H1 (cell line): ENCODE measurements around the gene PTDSS2. TPM values are rescaled to one million over a fixed set of nuclear protein-coding genes. Genes with fewer than 3 reads are reported as not detected.

Experiments used
- CTCF ChIA-PET: fragments of 300-600 bp; sonication (Branson Sonifier 250); formaldehyde crosslinking; loops from one replicate; lab custom pipeline; 2021; ENCODE audit not compliant: partially characterized antibody; lab: Charles Lee
- POLR2A ChIA-PET: fragments of 300-600 bp; sonication (Branson Sonifier 250); formaldehyde crosslinking; loops from one replicate; lab custom pipeline; 2021; ENCODE audit warnings: inconsistent platforms; ENCODE audit not compliant: partially characterized antibody; lab: Charles Lee
- DNase-seq, 2 experiments: peaks; one replicate each; pipeline versions ENCODE4 v3.0.0 to v3.0.0-alpha.2; 2010 to 2022; ENCODE audit warnings: low spot score in 2 of 2, low read depth in 1 of 2, mixed read lengths in 1 of 2
- FAIRE-seq: peaks from 2 replicates; lab custom pipeline; 2011; peaks lifted over from hg19 to GRCh38; lab: Jason Lieb, UNC
- H2AFZ ChIP-seq: 2 replicates; pipeline ENCODE4 v1.8.1; 2012; ENCODE audit warnings: low read length, inconsistent platforms
- H2AK5ac ChIP-seq: 2 replicates; pipeline ENCODE4 v1.6.1; 2013; ENCODE audit warnings: low read depth, low read length
- H2BK120ac ChIP-seq: replicated peaks from 2 replicates; pipeline ENCODE3; 2013; ENCODE audit warnings: low read depth, low read length, inconsistent platforms
- H2BK12ac ChIP-seq: 2 replicates; pipeline ENCODE4 v1.6.1; 2013; ENCODE audit warnings: low read depth, low read length
- H2BK15ac ChIP-seq: 2 replicates; pipeline ENCODE4 v1.6.1; 2013; ENCODE audit warnings: low read length
- H2BK20ac ChIP-seq: 2 replicates; pipeline ENCODE4 v1.6.1; 2013; ENCODE audit warnings: low read length
- H2BK5ac ChIP-seq: 2 replicates; pipeline ENCODE4 v1.6.1; 2013; ENCODE audit warnings: low read depth, low read length
- H3K14ac ChIP-seq: 2 replicates; pipeline ENCODE4 v1.6.1; 2013; ENCODE audit warnings: inconsistent platforms; ENCODE audit not compliant: insufficient read length
- H3K18ac ChIP-seq: 2 replicates; pipeline ENCODE4 v1.6.1; 2013; ENCODE audit warnings: low read length; ENCODE audit errors: extremely low read depth
- H3K23ac ChIP-seq: 2 replicates; pipeline ENCODE4 v1.6.1; 2013; ENCODE audit warnings: inconsistent platforms; ENCODE audit not compliant: insufficient read length
- H3K23me2 ChIP-seq: 2 replicates; pipeline ENCODE4 v1.6.1; 2013; ENCODE audit warnings: low read depth, low read length
- H3K27ac ChIP-seq: 2 replicates; pipeline ENCODE4 v1.6.1; 2011; ENCODE audit warnings: low read depth, low read length, inconsistent platforms
- H3K27me3 ChIP-seq, 4 experiments: replicated peaks in 1 of 4; 1 replicate in 1 of 4; 2 replicates in 3 of 4; pipeline versions ENCODE4 v1.6.1 to v1.8.1; 2011 to 2013; ENCODE audit warnings: low read length in 3 of 4, mild to moderate bottlenecking in 3 of 4, inconsistent platforms in 2 of 4, mixed read lengths in 2 of 4, moderate library complexity in 1 of 4; ENCODE audit not compliant: control insufficient read depth in 3 of 4, insufficient read depth in 3 of 4; ENCODE audit errors: extremely low read depth in 1 of 4
- H3K36me3 ChIP-seq, 4 experiments: 2 replicates each; pipeline versions ENCODE4 v1.6.1 to v1.8.1; 2011 to 2013; ENCODE audit warnings: mild to moderate bottlenecking in 4 of 4, low read length in 3 of 4, moderate library complexity in 2 of 4, control low read depth in 1 of 4, inconsistent platforms in 1 of 4; ENCODE audit not compliant: insufficient read depth in 4 of 4, control insufficient read depth in 2 of 4
- H3K4ac ChIP-seq: replicated peaks from 2 replicates; pipeline ENCODE3; 2013; ENCODE audit warnings: low read length, low read depth, mixed read lengths, inconsistent platforms; ENCODE audit not compliant: insufficient read length
- H3K4me1 ChIP-seq, 4 experiments: replicated peaks in 1 of 4; 1 replicate in 1 of 4; 2 replicates in 3 of 4; pipeline versions ENCODE4 v1.6.1 to v1.8.1; 2011 to 2013; ENCODE audit warnings: low read length in 3 of 4, inconsistent platforms in 2 of 4, mixed read lengths in 1 of 4; ENCODE audit not compliant: insufficient read depth in 4 of 4, control insufficient read depth in 3 of 4
- H3K4me2 ChIP-seq, 2 experiments: 2 replicates each; pipeline versions ENCODE4 v1.6.1 to v1.8.1; 2011 to 2013; ENCODE audit warnings: low read depth in 2 of 2, low read length in 2 of 2, control low read depth in 1 of 2, inconsistent platforms in 1 of 2, mild to moderate bottlenecking in 1 of 2; ENCODE audit not compliant: insufficient read depth in 1 of 2
- H3K4me3 ChIP-seq, 4 experiments: fragments of 200-600, 300-600 bp in 1 of 4; sonication (generic), shearing (Covaris generic), sonication (Bioruptor Twin) in 1 of 4; 2 replicates each; pipeline versions ENCODE4 v1.5.1 to v1.8.1; 2011 to 2016; ENCODE audit warnings: low read length in 4 of 4, low read depth in 3 of 4, control low read depth in 2 of 4, inconsistent platforms in 2 of 4, mild to moderate bottlenecking in 2 of 4, mixed read lengths in 1 of 4, moderate library complexity in 1 of 4; ENCODE audit not compliant: insufficient read depth in 2 of 4; ENCODE audit errors: extremely low read depth in 1 of 4
- H3K56ac ChIP-seq: replicated peaks from 2 replicates; pipeline ENCODE3; 2013; ENCODE audit warnings: low read depth, mild to moderate bottlenecking, mixed read lengths, low read length, inconsistent platforms; ENCODE audit not compliant: insufficient read length
- H3K79me1 ChIP-seq: 2 replicates; pipeline ENCODE4 v1.6.1; 2013; ENCODE audit warnings: low read depth, low read length, control low read depth
- H3K79me2 ChIP-seq, 2 experiments: 2 replicates each; pipeline versions ENCODE4 v1.6.1 to v1.8.1; 2012 to 2013; ENCODE audit warnings: low read length in 2 of 2, mild to moderate bottlenecking in 2 of 2, inconsistent platforms in 1 of 2; ENCODE audit not compliant: insufficient read depth in 2 of 2, control insufficient read depth in 1 of 2
- H3K9ac ChIP-seq, 4 experiments: replicated peaks in 1 of 4; 1 replicate in 1 of 4; 2 replicates in 3 of 4; pipeline versions ENCODE4 v1.6.1 to v1.8.1; 2011 to 2013; ENCODE audit warnings: low read depth in 3 of 4, low read length in 3 of 4, control low read depth in 2 of 4, mild to moderate bottlenecking in 2 of 4, moderate library complexity in 2 of 4, inconsistent platforms in 1 of 4; ENCODE audit errors: extremely low read depth in 1 of 4
- H3K9me3 ChIP-seq, 2 experiments: 2 replicates each; pipeline versions ENCODE4 v1.6.1 to v1.8.1; 2012 to 2013; ENCODE audit warnings: mild to moderate bottlenecking in 2 of 2, moderate library complexity in 2 of 2, control low read depth in 1 of 2, inconsistent platforms in 1 of 2, low read depth in 1 of 2, low read length in 1 of 2, mixed read lengths in 1 of 2; ENCODE audit not compliant: insufficient read depth in 2 of 2
- H4K20me1 ChIP-seq, 2 experiments: replicated peaks in 1 of 2; 2 replicates each; pipeline versions ENCODE3 to v1.8.1; 2011 to 2013; ENCODE audit warnings: inconsistent platforms in 2 of 2, low read length in 2 of 2, mild to moderate bottlenecking in 1 of 2; ENCODE audit not compliant: insufficient read depth in 2 of 2, control insufficient read depth in 1 of 2
- H4K5ac ChIP-seq: 2 replicates; pipeline ENCODE4 v1.6.1; 2013; ENCODE audit warnings: low read length, low read depth, mixed read lengths, inconsistent platforms; ENCODE audit not compliant: insufficient read length
- H4K8ac ChIP-seq: 2 replicates; pipeline ENCODE4 v1.8.0; 2013; ENCODE audit warnings: mild to moderate bottlenecking, moderate library complexity, low read length, inconsistent platforms; ENCODE audit not compliant: insufficient read depth; ENCODE audit errors: extremely low read depth
- H4K91ac ChIP-seq: replicated peaks from 2 replicates; pipeline ENCODE3; 2013; ENCODE audit warnings: low read length, mixed read lengths, inconsistent platforms; ENCODE audit not compliant: insufficient read length
- MAFK ChIP-seq: IDR thresholded peaks from 2 replicates; pipeline ENCODE4 v1.6.1; 2012; ENCODE audit warnings: low read depth, mild to moderate bottlenecking, improper control_type of control experiment, low read length
- MAX ChIP-seq: IDR thresholded peaks from 2 replicates; pipeline ENCODE4 v1.6.1; 2012; ENCODE audit warnings: inconsistent platforms
- PHF8 ChIP-seq: fragments of 200-600 bp; sonication (generic); conservative IDR thresholded peaks from 2 replicates; pipeline ENCODE4 v1.7.1; 2012; ENCODE audit warnings: low read depth, mild to moderate bottlenecking, inconsistent platforms, low read length, moderate library complexity
- RAD21 ChIP-seq, 2 experiments: IDR thresholded peaks in 1 of 2; conservative IDR thresholded peaks in 1 of 2; 2 replicates each; pipeline ENCODE4 v1.6.1; 2011; ENCODE audit warnings: low read depth in 2 of 2, low read length in 2 of 2, improper control_type of control experiment in 1 of 2, inconsistent platforms in 1 of 2, mild to moderate bottlenecking in 1 of 2, moderate library complexity in 1 of 2
- SAP30 ChIP-seq: fragments of 300-600 bp; sonication (generic); IDR thresholded peaks from 2 replicates; pipeline ENCODE4 v1.7.1; 2012; ENCODE audit warnings: low read length, moderate library complexity, mild to moderate bottlenecking, inconsistent platforms; ENCODE audit not compliant: insufficient read depth, insufficient replicate concordance
- SP4 ChIP-seq: IDR thresholded peaks from 2 replicates; pipeline ENCODE4 v1.6.1; 2012; ENCODE audit warnings: low read length, inconsistent platforms
- TAF7 ChIP-seq: optimal IDR thresholded peaks from 2 replicates; pipeline ENCODE3; 2011; ENCODE audit warnings: low read depth, mild to moderate bottlenecking, inconsistent platforms, low read length, moderate library complexity, borderline replicate concordance
- TEAD4 ChIP-seq: IDR thresholded peaks from 2 replicates; pipeline ENCODE4 v1.6.1; 2012; ENCODE audit warnings: low read depth, low read length, inconsistent platforms, mixed read lengths
- WGBS, 2 experiments: shearing (Covaris generic) in 1 of 2; methylation state at CpG; one replicate each; pipeline versions ENCODE4 v1.1.6 to v1.1.7; 2013 to 2015; ENCODE audit warnings: low lambda C conversion rate in 2 of 2, mixed read lengths in 2 of 2, inconsistent platforms in 1 of 2, low coverage in 1 of 2, missing lambda C conversion rate in 1 of 2; ENCODE audit not compliant: insufficient replicate concordance in 2 of 2, insufficient coverage in 1 of 2, insufficient read length in 1 of 2; ENCODE audit errors: extremely low coverage in 1 of 2, missing lambda C conversion rate in 1 of 2; 5-methylcytosine and 5-hydroxymethylcytosine counted together
- polyA plus RNA-seq, 7 experiments: library from polyadenylated mRNA; depleted of rRNA in 3 of 7; stranded (reverse) in 5 of 7; unstranded in 2 of 7; fragments of >200 nt in 5 of 7; fragments of 200-250 nt in 2 of 7; gene quantifications; 1 replicate in 5 of 7; 2 replicates in 1 of 7; 4 replicates in 1 of 7; pipeline versions ENCODE4 v1.2.1 to v1.2.3, GENCODE V29; 2011 to 2013; ENCODE audit warnings: missing spikeins in 2 of 7, mixed read lengths in 2 of 7
- total RNA-seq: library from RNA; stranded (reverse); fragmentation: NEBNext Ultra II Directional; extraction: Animal tissue kit (Norgen Biotek cat#: 25700); gene quantifications from 2 replicates; pipeline ENCODE4 v1.2.1, GENCODE V29; 2021

PTDSS2 gene
- total and polyA plus RNA-seq, 2 of the 8 experiments (the other 6 are each of a cell fraction or from before 2014, with no cell fraction given): 48.7 to 68.2 TPM

DNA sequence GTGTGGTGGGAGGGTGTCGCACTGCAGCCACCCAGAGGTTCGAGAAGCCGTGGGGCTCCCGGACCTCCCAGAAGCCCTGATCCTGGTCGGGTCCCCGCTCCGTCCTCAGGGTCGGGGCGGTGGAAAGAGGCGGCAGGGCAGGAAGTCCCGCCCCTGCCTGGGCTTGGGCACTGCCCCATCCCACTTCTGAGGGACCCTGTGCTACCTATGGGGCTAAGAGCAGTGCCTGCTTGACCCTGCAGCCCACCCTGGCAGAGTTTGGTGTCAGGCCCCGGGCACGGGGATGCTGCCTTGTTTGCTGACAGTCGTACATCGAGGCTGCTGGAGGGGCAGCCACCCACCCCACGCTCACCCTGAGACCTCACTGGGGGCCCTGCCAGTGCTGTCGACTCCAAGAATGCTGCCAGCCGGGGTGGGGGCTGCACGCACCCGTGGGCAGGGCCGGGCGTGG, 37.5 kb downstream of the PTDSS2 start:
- no peak overlapping the region for H2BK20ac ChIP-seq
- CTCF ChIA-PET: no interaction called here
- H4K5ac ChIP-seq: no peak overlapping the region
- no peak overlapping the region for H2BK15ac ChIP-seq
- POLR2A ChIA-PET: no interaction called here
- no peaks in the 10 kb centered on the region for H3K23me2 ChIP-seq
- no peak overlapping the region for H2AK5ac ChIP-seq
- H3K14ac ChIP-seq: no peak overlapping the region
- H3K23ac ChIP-seq: no peak overlapping the region
- H3K4me2 ChIP-seq: no peak overlapping the region
- no peak for FAIRE-seq
- H3K27ac ChIP-seq: no peak overlapping the region
- H2BK120ac ChIP-seq: no peak overlapping the region
- H4K8ac ChIP-seq: no peak overlapping the region
- peaks cover 0 to 16% of the 10 kb centered on the region in 2 experiments; a peak in 1 of 4 replicates for H3K79me2 ChIP-seq
- 95% methylated on average over 22 of the region's 22 CpGs; no CpG with 5 or more reads in 1 of the 2 experiments for WGBS, 2 experiments
- H3K36me3 ChIP-seq: peaks cover 0 to 15% (median 3%) of the 10 kb centered on the region in 4 experiments; a peak in 5 of 8 replicates
- no peak overlapping the region for H3K4ac ChIP-seq
- H3K56ac ChIP-seq: no peak overlapping the region
- no peak overlapping the region for H2AFZ ChIP-seq
- H2BK5ac ChIP-seq: no peak overlapping the region
- no peak overlapping the region for H3K18ac ChIP-seq
- H4K20me1 ChIP-seq: peaks cover 1 to 9% of the 10 kb centered on the region in 2 experiments
- no peaks in the 10 kb centered on the region for H3K27me3 ChIP-seq
- TF ChIP-seq SAP30 (no peak), PHF8 (no peak), MAFK (no peak), MAX (no peak), TAF7 (no peak), TEAD4 (no peak), SP4 (no peak), RAD21 (IDR thresholded peaks at IDR 0.05 in 1 of 2, conservative IDR thresholded peaks at IDR 0.05 in 1 of 2; ENCODE audit: low read depth in 2 of 2, low read length in 2 of 2) (no peak)
- peaks cover 13% of the 10 kb centered on the region for H3K79me1 ChIP-seq
- H4K91ac ChIP-seq: no peak overlapping the region
- H3K4me3 ChIP-seq: no peak overlapping the region
- H2BK12ac ChIP-seq: no peak overlapping the region
- DNase-seq: no peak
- H3K9ac ChIP-seq: no peak overlapping the region
- H3K4me1 ChIP-seq: no peaks in the 10 kb centered on the region
- peaks cover 0 to 10% of the 10 kb centered on the region in 2 experiments; a peak in 1 of 4 replicates for H3K9me3 ChIP-seq
